ENCODE results near the gene DNASE1L1.
A peak's percentile ranks its signal among the peaks of the same experiment; 100 is the strongest.

The DNASE1L1 gene

DNA sequence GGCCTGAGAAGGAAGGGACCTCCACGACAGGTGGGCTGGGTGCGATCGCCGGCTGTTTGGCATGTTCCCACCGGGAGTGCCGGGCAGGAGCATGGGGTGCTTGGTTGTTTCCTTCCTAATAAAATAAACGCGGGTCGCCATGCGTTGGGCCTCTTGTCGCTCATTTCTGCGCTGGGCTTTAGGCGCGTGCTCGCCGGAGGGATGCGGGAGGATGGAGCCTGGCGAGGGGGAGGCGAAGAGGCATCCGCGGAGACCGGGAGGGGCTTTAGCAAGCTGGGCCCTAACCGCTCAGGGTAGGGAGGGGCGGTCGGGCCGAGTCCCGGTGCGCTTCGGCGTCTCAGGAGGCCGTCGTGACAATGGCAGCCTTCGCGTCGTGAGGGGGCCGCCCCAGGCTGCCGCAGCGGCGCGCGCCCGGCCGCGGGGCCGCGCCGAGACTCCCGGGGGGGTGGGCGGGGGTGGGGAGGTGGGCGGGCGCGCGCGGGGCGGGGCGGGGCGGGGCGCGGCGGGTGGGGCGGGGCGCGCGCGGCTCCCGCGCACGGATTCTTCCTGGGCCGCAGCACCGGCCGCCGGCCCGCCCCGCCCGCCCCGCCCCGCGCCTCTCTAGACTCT is 27.4 kb upstream of the DNASE1L1 start:
- DNase-seq: peak; percentile 18

DNA sequence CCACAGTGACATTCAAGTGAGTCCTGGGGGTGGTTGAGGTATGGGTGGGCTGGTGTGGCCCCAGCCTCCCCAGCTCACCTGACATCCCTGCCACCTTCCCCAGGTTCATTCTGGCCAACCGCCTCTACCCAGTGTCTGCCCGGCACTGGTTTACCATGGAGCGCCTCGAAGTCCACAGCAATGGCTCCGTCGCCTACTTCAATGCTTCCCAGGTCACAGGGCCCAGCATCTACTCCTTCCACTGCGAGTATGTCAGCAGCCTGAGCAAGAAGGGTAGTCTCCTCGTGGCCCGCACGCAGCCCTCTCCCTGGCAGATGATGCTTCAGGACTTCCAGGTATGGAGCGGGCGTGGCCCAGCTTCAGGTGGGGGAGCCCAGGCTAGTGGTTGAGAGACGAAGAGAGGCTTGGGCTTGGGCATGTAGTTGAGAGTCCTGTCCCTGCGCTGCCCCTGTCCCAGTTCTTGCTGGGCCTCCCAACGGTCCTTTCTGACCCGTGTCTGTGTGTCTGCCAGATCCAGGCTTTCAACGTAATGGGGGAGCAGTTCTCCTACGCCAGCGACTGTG is 26.2 kb upstream of the DNASE1L1 start:
- DNase-seq: no peak

DNA sequence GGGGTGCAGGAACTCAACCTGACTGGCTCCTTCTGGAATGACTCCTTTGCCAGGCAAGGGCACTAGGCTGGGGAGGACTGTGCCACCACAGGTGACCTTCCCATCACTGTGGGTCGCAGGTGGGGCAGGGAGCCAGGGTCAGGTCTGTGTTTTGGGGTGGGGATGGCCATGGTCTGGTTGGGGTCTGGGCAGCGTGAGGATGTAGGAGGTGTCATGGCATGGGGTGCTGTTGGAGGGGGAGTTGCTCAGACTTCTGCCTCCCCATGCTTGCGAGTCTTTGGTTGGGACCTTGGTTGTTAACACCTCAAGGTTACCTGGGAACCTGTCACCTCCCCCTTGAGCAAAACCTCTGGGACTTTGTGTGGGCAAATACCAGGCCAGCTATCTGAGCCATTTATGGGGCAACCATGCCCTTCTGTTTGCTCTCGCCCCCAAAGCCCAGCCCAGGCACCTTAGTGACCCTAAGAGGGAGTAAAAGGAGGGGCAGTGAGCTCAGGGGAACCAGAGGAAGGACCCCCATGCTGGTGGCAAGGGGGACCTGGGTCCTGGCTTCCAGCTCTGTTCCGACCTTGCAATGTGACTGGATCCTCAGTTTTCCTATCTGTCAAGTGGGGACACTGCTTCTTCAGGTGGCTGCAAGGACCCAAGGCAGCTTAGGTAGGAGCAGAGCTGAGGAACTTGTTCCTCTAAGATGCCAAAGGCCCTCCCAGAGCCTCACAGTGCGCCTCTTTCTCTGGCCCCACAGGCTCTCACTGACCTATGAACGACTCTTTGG is 25.5 kb upstream of the DNASE1L1 start:
- no peak for DNase-seq

DNA sequence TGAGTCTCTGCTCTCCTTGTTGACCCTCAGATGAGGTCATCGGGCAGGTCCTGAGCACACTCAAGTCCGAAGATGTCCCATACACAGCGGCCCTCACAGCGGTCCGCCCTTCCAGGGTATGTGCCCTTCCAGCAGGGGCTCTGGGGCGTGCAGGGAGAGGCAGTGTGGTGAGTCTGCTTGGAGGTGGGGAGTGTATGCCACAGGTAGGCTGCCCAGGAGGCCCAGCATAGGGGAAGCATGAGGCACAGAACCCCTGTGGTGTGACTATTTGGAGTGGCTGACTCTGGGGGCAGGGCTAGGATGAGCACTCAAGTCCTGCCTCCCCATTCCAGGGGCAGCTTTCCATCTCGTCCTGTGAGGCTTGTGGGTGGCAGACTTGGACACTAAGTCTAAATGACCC is 24.6 kb upstream of the DNASE1L1 start:
- no peak for DNase-seq

DNA sequence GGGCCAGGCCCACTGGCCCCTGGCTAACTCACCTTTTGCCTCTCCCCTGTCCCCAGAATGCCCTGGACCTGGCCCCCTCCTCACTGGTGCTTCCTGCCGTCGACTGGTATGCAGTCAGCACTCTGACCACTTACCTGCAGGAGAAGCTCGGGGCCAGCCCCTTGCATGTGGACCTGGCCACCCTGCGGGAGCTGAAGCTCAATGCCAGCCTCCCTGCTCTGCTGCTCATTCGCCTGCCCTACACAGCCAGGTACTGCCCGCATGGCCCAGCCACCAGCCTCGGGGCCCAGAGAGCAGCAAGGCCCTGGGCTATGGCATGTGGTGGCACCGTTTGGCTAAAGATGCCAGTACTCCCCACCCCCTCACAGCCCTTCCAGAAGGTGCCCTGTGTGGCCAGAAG is 23.2 kb upstream of the DNASE1L1 start:
- DNase-seq: no peak

DNA sequence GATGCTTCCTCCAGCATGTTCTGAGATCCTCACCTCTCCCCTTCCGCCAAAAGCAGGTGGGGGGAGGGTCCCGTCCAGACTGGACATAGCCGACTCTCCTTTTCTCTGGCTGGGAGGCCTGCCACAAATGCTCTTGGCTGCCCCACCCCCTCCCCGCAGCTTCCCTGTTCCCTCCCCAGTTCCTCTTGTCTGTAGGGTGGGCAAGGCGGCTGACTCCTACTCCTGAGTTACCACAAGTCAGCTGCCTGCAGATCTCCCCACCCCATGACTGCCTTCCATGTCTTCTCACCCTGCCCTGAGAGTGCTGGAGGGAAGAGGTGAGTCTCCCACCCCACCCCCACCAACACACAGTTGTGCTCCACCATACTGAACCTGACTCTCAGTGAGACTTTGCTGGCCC is 22.3 kb upstream of the DNASE1L1 start:
- no peak for DNase-seq

DNA sequence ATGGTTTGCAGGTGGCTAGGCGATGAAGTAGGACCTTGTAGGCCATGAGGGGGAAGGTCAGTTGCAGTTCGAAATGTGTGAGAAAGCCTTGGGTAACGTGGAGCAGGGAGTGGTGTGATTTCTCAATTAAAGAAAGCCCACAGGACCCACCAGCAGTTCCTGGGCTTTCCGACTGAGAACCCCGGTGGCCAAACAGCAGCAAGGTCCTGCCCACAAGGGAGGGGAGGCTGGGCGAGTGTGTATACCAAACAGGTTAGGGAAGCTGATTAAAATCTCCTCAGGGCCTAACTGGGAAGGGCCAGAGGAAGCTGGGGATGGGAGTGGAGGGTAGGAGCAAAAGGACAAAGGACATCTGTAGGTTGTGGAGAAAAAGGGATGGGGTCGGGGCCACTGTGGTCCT is 21.9 kb upstream of the DNASE1L1 start:
- DNase-seq: no peak

DNA sequence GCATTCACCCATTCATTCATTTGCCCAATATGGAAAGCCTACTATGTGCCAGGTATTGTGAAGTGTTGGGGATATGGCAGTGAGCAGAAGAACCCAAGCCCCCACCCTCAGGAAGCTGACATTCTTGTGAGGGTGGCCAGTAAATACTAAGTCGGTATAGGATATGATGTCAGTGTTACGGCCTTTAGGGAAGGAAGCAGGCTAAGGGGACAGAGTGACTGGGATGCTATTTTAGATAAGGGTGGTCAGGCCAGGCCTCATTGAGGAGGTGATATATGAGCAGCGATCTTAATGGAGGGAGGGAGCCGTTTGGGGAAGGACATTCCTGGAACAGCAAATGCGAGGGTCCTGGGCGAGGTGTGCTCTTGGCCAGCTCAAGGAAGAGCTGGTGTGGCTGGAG is 21.4 kb upstream of the DNASE1L1 start:
- DNase-seq: no peak

DNA sequence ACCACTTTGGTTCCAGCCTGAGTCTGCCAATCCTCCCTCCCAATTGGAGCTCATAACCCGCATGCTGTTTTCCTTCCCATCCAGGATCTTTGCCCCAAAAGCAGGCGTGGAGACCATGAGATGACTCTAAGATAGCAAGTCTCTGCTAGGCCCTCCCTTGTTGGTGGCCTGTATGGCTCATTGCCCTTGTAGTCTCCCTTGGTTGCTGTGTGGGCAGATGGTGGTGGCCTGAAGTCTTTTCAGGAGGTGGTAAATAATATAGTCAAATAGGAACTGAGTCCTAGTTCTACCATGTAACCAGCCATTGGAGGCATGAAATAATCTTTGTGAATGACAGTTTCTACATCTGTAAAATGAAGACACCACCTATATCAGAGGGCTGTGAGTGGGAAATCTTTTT is 20.7 kb upstream of the DNASE1L1 start:
- DNase-seq: no peak

DNA sequence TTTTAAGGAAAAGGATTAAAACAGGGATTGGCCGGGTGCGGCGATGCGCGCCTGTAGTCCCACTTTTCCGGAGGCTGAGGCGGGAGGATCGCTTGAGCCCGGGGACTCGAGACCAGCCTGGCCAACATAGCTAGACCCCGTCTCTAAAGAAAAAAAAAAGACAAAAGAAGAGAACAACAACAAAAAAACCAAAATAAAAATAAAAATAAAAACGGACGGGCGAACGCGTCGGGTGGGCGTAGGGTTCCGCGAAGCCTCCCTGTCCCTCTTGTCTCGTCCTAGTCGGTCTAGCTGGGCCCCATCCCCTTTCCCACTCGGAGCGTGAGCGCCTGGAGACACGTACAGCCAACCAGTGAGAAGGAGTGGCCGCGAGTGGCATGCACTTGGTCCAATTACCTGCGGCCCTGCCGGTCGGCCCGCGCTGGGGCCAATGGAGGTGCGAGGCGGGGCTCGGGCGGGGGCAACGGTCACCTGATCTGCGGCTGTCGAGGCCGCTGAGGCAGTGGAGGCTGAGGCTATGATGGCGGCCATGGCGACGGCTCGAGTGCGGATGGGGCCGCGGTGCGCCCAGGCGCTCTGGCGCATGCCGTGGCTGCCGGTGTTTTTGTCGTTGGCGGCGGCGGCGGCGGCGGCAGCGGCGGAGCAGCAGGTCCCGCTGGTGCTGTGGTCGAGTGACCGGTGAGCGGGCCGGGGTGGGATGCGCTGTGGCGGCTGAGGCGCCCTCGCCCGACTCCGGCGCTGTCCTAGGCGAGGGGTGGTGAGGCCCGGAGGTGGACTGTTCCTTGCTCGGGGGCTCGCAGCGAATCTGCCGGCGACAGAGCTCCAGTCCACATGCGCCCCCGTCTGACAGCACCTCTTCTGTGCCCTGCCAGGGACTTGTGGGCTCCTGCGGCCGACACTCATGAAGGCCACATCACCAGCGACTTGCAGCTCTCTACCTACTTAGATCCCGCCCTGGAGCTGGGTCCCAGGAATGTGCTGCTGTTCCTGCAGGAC is 19.4 kb upstream of the DNASE1L1 start, which contains the start of gene ATP6AP1:
Gene ATP6AP1 (plus strand): TSS at position 502 of the 996 bp plus-strand sequence. CDS start 16 bp downstream, at position 518.
- DNase-seq: peak; percentile 92

DNA sequence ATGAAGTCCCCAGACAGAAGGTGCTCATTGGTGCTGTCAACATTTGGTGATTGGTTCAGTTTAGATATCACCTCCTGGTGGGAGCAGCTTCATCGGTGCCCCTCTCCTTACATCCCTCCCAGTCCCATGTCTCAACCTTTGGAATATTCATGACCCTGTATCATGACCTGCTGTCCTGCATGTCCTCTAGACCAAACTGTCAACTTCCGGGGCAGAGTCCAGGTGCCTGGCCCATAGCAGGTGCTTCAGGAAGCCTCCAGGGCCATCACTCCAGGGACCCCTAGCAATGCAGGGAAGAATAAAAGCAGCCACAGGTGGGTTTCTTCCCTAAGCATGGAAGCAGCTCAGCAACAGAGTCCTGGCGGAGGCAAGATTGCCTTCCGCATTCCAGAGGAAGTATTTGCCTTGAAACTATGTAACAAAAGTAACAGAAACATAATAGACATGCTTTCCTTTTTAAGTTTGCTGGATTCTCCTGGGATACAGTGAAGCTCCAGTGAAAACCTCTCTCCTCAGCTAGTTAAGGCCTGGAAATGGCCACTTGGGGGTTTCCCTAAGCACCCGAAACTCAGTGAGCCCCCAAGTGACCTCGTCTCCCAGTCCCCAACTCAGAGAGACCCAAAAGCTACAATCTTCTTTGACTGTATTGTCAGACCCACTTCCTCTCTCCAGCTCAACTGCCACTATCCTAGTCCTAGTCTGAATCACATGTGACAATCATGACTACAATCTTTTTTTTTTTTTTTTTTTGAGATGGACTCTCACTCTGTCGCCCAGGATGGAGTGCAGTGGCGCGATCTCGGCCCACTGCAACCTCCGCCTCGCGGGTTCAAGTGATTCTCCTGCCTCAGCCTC is 18.1 kb upstream of the DNASE1L1 start:
- DNase-seq: no peak

DNA sequence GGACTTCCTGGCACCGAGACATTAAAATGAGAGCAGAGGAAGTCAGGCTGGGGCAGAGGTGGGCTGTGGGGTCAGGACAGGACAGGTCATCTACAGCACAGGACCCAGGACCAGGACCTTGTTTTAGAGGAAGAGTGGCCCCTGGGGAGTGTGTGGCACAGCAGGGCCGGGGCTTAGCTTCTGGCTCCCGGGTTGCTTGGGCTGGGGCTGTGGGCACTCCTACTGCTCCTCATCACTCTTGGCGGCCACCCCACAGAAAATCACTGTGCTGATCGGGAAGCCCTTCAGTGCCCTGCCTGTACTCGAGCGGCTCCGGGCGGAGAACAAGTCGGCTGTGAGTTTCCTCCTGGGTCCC is 11.3 kb upstream of the DNASE1L1 start:
- no peak for DNase-seq

DNA sequence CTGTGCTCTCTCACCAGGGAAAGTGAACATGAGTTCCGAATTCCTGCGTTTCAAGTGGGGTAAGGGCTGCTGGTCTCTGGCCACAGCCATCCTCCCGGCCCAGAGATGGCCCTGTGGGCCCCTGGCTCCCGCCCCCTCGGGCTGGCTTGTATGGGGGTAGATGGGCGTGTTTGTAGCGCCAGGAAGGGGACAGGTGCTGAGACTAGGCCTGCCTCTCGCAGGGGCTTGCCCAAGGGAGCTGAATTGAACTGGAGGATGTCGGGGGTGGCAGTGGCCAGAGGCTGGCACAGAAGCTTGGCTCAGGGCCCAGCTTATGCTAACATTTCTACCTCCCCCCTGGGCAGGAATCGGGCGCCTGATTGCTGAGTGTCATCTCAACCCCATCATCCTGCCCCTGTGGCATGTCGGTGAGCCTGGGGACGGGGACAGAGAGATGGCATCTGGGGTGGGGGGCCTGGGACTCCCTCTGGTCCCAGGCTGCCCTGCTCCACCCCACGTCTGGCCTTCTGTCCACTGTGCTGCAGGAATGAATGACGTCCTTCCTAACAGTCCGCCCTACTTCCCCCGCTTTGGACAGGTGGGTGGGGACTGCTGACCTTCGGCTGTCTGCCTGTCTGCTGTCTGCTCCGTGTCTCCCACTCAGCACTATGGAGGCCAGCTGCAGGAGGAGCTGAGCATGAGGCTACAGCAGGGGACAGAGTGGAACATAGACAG is 10.8 kb upstream of the DNASE1L1 start:
- DNase-seq: no peak

DNA sequence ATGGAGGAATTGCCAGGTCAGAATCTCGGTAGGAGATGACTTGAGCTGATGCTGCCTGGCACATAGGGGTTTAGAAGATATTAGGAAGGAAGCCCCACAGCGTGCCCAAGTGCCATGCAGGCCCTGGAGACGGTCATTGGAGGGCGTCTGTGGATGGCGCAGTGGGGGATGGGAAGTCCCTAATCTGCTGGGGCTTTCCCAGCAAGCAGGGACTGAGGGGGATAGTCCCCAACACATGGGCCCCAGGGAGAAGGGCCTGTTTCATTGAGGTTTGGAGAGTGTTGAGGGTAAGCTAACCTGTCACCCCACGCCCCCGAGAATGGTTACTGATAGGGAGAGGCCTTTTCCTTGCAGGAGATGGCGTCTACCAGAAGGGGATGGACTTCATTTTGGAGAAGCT is 10.1 kb upstream of the DNASE1L1 start:
- DNase-seq: no peak

DNA sequence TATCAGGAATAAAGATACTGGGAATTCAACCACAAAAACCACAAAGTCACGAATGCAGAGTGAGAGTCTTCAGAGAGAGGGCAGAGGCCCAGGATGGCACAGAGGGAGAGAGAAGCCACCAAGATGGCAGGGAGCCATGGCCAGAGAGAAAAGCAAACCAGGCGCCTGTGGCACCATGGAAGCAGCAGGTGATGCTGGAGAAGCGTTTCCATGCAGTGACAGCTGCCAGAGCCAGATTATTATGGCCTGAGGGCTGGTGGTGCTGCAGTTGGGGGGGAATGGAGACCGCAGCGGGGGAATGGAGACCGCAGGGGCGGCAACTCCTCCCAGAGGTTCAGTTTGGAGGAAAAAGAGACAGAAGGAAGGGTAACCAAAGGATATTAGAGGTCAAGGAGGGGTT is 8.1 kb upstream of the DNASE1L1 start:
- DNase-seq: no peak

DNA sequence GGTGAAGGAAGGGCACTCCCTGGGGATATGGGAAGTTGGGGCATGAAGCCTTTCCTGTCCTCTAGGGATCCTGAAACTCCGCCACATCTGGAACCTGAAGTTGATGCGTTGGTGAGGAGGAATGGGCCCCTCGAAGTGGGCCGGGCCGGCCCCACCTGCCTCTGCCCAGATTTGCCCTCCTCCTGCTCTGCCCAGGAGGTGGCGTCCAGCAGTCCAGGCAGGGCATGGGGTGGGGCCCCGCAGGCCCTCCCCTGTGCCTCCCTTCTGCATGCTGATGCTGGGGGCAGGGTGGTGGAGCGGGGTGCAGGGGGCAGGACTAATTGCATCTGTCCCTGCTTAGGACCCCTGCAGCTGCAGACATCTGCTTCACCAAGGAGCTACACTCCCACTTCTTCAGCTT is 4.1 kb upstream of the DNASE1L1 start:
- DNase-seq: no peak

DNA sequence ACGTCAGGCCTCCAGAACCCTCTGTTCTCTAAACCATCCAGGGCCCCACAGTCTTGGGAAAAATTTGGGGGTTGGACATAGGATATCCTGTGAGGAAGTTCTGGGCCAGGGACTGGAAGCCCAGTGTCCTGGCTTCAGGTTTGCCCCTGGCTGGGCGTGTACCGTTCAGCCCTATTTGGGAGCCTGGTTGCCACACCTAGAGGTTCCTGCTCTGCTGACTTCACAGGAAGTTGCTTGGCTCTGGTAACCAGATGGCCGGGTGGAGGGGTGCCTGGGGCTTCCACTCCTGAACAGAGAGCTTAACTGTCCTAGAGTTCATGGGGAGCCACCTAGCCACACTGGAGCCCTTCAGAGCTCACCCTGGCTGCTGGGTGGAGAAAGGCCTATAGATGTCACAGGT is 3.4 kb upstream of the DNASE1L1 start:
- DNase-seq: no peak

DNA sequence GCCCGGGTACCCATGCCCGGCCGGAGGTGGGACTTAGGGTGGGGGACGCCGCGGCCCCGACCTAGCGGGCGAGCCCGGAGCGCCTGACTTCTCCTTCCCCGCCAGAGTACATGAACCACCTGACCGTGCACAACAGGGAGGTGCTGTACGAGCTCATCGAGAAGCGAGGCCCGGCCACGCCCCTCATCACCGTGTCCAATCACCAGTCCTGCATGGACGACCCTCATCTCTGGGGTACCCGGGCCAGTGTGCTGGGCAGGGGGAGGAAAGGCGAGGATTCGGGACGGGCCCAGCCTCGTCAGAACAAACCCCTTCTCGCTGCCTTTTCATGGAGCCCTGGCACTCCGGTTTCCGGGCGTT is 2.9 kb upstream of the DNASE1L1 start:
- peak; percentile 42 for DNase-seq

DNA sequence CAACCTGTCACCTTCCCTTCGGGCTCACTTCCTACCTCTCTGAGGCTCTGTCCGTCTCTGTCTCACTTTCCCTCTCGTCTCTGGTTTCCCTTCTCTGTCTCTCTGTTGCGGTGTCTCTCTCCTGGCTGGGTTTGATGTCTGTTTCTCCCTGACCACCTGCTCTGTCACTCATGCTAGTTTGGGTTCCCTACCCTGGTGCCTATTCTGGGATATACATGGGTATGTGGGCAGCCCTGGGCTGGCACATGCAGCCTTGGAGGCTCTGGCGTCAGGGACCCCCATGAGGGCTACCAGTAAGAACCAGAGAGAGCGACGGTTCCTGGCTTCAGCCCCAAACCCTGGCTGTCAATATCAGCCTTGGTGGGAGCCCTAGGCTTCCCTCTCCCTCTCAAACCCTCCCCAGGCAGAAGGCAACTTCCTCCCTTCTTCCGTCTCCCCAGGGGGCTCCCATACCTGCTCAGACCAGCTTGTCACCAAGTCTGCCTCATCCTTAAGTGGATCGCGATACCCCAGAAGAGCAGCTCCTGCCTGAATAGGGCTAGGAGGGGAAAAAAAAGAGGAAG is 314 bp downstream of the DNASE1L1 start:
- no peak for DNase-seq

DNA sequence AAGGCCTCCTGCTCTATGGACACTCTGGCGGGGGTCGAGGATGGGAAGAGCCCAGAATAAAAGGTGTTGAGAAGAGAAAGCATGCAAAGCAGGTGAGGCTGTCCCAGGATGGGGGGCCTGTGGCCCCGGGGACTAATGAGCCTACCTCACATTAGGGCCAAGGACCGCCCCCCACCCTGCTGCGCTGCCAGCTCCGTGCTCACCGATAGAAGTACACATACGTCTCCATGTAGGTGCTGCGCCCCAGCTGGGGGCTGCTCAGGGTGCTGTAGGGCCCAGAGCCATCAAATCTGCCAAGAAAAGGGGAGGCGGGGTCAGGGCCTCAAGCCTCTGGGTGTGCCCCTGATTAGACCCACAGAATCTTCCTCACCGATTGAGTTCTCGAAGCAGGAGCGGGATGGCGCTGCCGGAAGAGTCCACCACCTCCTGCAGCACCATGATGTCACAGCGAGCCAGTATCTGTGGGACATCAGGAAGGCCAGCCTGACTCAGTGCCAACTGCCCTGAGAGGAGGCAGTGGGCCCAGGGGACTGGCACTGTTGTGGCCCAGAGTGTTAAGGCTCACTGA is 4.3 kb downstream of the DNASE1L1 start:
- no peak for DNase-seq

DNA sequence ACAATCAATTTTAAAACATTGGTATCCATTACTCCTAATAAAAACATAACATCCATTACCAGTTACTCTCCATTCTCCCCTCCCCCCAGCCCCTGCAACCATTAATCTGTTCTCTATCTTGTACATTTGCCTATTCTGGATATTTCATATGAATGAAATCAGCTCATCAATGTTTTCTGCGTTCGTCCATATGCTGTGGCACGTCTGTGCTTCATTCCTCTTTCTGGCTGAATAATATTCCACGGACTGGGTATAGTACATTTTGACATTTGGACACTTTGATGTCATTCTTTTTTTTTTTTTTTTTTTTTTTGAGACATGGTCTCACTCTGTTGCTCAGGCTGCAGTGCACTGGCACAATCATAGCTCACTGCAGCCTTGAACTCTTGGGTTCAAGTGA is 5.2 kb downstream of the DNASE1L1 start:
- no peak for DNase-seq

Measured in EL (cell line).